ENCODE results near the gene BEND2. TPM values are rescaled to one million over a fixed set of nuclear protein-coding genes. Genes with fewer than 3 reads are reported as not detected.

BEND2 gene
- total and polyA plus RNA-seq, 9 of the 15 experiments (the other 6 are each of a cell fraction or from before 2014, with no cell fraction given) = 0.01 to 0.18 (median 0.06) TPM; not detected in 3

GRCh38 chrX:18158963-18159362, 61.7 kb downstream of the BEND2 start:
- Histone ChIP-seq H3K36me3 (ENCODE audit: control insufficient read depth, insufficient read depth, low read length) (no peaks in the 10 kb centered on the region), H3K9me3 (replicated peaks; ENCODE audit: control insufficient read depth, insufficient read depth, low read depth, low read length) (no peaks in the 10 kb centered on the region), H3K4me1 (replicated peaks in 1 of 2; ENCODE audit: control insufficient read depth in 2 of 2, insufficient read depth in 2 of 2, low read length in 2 of 2) (no peaks in the 10 kb centered on the region), H3K27ac (ENCODE audit: extremely low read depth, low read depth, low read length) (no peak overlapping the region), H3K9me1 (ENCODE audit: control insufficient read depth, insufficient read depth, low read length) (no peaks in the 10 kb centered on the region), H3K27me3 (ENCODE audit: control insufficient read depth in 2 of 2, insufficient read depth in 2 of 2, low read length in 2 of 2) (no peaks in the 10 kb centered on the region), H3K79me2 (ENCODE audit: control insufficient read depth, insufficient read depth, low read length) (no peaks in the 10 kb centered on the region), H3K9ac (ENCODE audit: insufficient read depth in 1 of 2, low read depth in 2 of 2, low read length in 2 of 2) (no peak overlapping the region), H4K20me1 (replicated peaks; ENCODE audit: control insufficient read depth, insufficient read depth, low read length) (no peaks in the 10 kb centered on the region), H2AFZ (ENCODE audit: low read depth, low read length) (no peak overlapping the region), H3K4me2 (ENCODE audit: insufficient read depth, low read length) (no peak overlapping the region), H3K4me3 (no peak overlapping the region)
- no TSS peak for BruUV-seq (replicated peaks)
- FAIRE-seq (no peak), DNase-seq (ENCODE audit: extremely low read depth in 1 of 4, low spot score in 3 of 4) (no peak), ATAC-seq (no peak)
- ChIA-PET POLR2A (no interaction called here), CTCF (ENCODE audit: low intra/inter-chr PET ratio) (no interaction called here)
- intact Hi-C loops (cut with micrococcal nuclease) (no loop called here), in situ Hi-C loops (cut with MboI) (no loop called here)
- WGBS (ENCODE audit: insufficient coverage, low coverage, missing lambda C conversion rate) = 0% methylated on average over 2 of the region's 2 CpGs
- TF ChIP-seq ZNF143 (CRISPR knock-in tag; IDR thresholded peaks at IDR 0.05) (no peak), NFRKB (IDR thresholded peaks at IDR 0.05; ENCODE audit: low read depth) (no peak), SIN3A (IDR thresholded peaks at IDR 0.05; ENCODE audit: borderline replicate concordance in 2 of 2, control insufficient read depth in 1 of 2, low read depth in 2 of 2, low read length in 2 of 2) (no peak), FOXJ2 (tag; IDR thresholded peaks at IDR 0.05) (no peak), MYNN (IDR thresholded peaks at IDR 0.05) (no peak), MYNN (CRISPR knock-in tag; IDR thresholded peaks at IDR 0.05) (no peak), ZNF316 (IDR thresholded peaks at IDR 0.05) (no peak), ARID3A (IDR thresholded peaks at IDR 0.05; ENCODE audit: borderline replicate concordance, low read depth, low read length) (no peak), RBM22 (IDR thresholded peaks at IDR 0.05; ENCODE audit: low read depth, low read length, poor library complexity, severe bottlenecking) (no peak), CREB3 (tag; conservative IDR thresholded peaks at IDR 0.05; ENCODE audit: low read depth) (no peak), NFIC (IDR thresholded peaks at IDR 0.05) (no peak), ZNF699 (CRISPR knock-in tag; IDR thresholded peaks at IDR 0.05; ENCODE audit: insufficient replicate concordance) (no peak), SIX5 (IDR thresholded peaks at IDR 0.05; ENCODE audit: borderline replicate concordance in 1 of 2, insufficient read depth in 1 of 2, low read depth in 1 of 2, low read length in 2 of 2) (no peak)
- TF ChIP-seq, protein P1, sequence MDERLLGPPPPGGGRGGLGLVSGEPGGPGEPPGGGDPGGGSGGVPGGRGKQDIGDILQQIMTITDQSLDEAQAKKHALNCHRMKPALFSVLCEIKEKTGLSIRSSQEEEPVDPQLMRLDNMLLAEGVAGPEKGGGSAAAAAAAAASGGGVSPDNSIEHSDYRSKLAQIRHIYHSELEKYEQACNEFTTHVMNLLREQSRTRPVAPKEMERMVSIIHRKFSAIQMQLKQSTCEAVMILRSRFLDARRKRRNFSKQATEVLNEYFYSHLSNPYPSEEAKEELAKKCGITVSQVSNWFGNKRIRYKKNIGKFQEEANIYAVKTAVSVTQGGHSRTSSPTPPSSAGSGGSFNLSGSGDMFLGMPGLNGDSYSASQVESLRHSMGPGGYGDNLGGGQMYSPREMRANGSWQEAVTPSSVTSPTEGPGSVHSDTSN (CRISPR knock-in tag; IDR thresholded peaks at IDR 0.05; ENCODE audit: low read depth) = no peak
- TF ChIP-seq, protein P1 (tag; conservative IDR thresholded peaks at IDR 0.05; ENCODE audit: low read depth) = no peak
- TF ChIP-seq, protein P2, sequence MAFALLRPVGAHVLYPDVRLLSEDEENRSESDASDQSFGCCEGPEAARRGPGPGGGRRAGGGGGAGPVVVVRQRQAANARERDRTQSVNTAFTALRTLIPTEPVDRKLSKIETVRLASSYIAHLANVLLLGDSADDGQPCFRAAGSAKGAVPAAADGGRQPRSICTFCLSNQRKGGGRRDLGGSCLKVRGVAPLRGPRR (CRISPR knock-in tag; IDR thresholded peaks at IDR 0.05) = no peak
